Liver (tissue), 9 donors: ENCODE measurements around the gene TRPM1. TPM values are rescaled to one million over a fixed set of nuclear protein-coding genes. Genes with fewer than 3 reads are reported as not detected.

Source experiments
- DNase-seq: peaks from one replicate; pipeline ENCODE4 v3.0.0-alpha.2; 2017; ENCODE audit warnings: low spot score
- H3K27ac ChIP-seq, 2 donors: one replicate each; pipeline ENCODE4 v1.7.0; 2013; ENCODE audit warnings: inconsistent platforms in 2 of 2, low read length in 2 of 2, control low read depth in 1 of 2, low read depth in 1 of 2, mild to moderate bottlenecking in 1 of 2
- H3K27me3 ChIP-seq, 4 donors: one replicate each; pipeline versions ENCODE4 v1.6.1 to v1.7.0; 2013; ENCODE audit warnings: low read length in 3 of 4, inconsistent platforms in 1 of 4, mild to moderate bottlenecking in 1 of 4, moderate library complexity in 1 of 4; ENCODE audit not compliant: control insufficient read depth in 4 of 4, insufficient read depth in 4 of 4
- H3K36me3 ChIP-seq, 4 donors: one replicate each; pipeline versions ENCODE4 v1.6.1 to v1.7.0; 2013; ENCODE audit warnings: low read length in 3 of 4, mild to moderate bottlenecking in 3 of 4, low read depth in 1 of 4, moderate library complexity in 1 of 4; ENCODE audit not compliant: control insufficient read depth in 4 of 4, insufficient read depth in 3 of 4
- H3K4me1 ChIP-seq, 4 donors: one replicate each; pipeline versions ENCODE4 v1.6.1 to v1.7.0; 2013; ENCODE audit warnings: low read length in 3 of 4, mild to moderate bottlenecking in 3 of 4, moderate library complexity in 1 of 4; ENCODE audit not compliant: control insufficient read depth in 4 of 4, insufficient read depth in 4 of 4
- H3K4me3 ChIP-seq, 3 donors: one replicate each; pipeline versions ENCODE4 v1.6.1 to v1.7.0; 2013; ENCODE audit warnings: low read length in 3 of 3, control low read depth in 1 of 3, low read depth in 1 of 3, mild to moderate bottlenecking in 1 of 3
- H3K9ac ChIP-seq, 2 donors: one replicate each; pipeline ENCODE4 v1.7.0; 2013; ENCODE audit warnings: low read length in 2 of 2, mild to moderate bottlenecking in 2 of 2, moderate library complexity in 2 of 2, control low read depth in 1 of 2, low read depth in 1 of 2
- H3K9me3 ChIP-seq, 4 donors: one replicate each; pipeline versions ENCODE4 v1.6.1 to v1.7.0; 2013; ENCODE audit warnings: low read length in 3 of 4; ENCODE audit not compliant: control insufficient read depth in 4 of 4
- EGR1 ChIP-seq, 2 donors: IDR thresholded peaks; 2 replicates each; pipeline ENCODE4 v1.6.1; 2016 to 2018; ENCODE audit warnings: antibody characterized with exemption in 2 of 2, low read depth in 2 of 2
- FOXA1 ChIP-seq: IDR thresholded peaks from 2 replicates; pipeline ENCODE4 v1.6.1; 2016; ENCODE audit warnings: antibody characterized with exemption
- FOXA2 ChIP-seq: IDR thresholded peaks from 2 replicates; pipeline ENCODE4 v1.6.1; 2016; ENCODE audit warnings: antibody characterized with exemption
- GABPA ChIP-seq, 2 donors: IDR thresholded peaks in 1 of 2; conservative IDR thresholded peaks in 1 of 2; 2 replicates each; pipeline ENCODE4 v1.6.1; 2016; ENCODE audit warnings: antibody characterized with exemption in 2 of 2, mild to moderate bottlenecking in 1 of 2, moderate library complexity in 1 of 2
- HNF4A ChIP-seq, 2 donors: conservative IDR thresholded peaks; 2 replicates each; pipeline ENCODE4 v1.6.1; 2016; ENCODE audit warnings: antibody characterized with exemption in 2 of 2, mild to moderate bottlenecking in 2 of 2
- HNF4G ChIP-seq: IDR thresholded peaks from 2 replicates; pipeline ENCODE4 v1.6.1; 2016; ENCODE audit warnings: antibody characterized with exemption
- JUND ChIP-seq, 2 donors: IDR thresholded peaks; 2 replicates each; pipeline ENCODE4 v1.6.1; 2016; ENCODE audit warnings: antibody characterized with exemption in 2 of 2
- NR2F2 ChIP-seq: IDR thresholded peaks from 2 replicates; pipeline ENCODE4 v1.6.1; 2016; ENCODE audit warnings: antibody characterized with exemption
- RAD21 ChIP-seq, 2 donors: IDR thresholded peaks; 2 replicates each; pipeline ENCODE4 v1.6.1; 2016; ENCODE audit warnings: antibody characterized with exemption in 2 of 2, mild to moderate bottlenecking in 2 of 2
- RXRA ChIP-seq, 2 donors: IDR thresholded peaks; 2 replicates each; pipeline ENCODE4 v1.6.1; 2017 to 2018; ENCODE audit warnings: antibody characterized with exemption in 2 of 2, mild to moderate bottlenecking in 1 of 2
- SP1 ChIP-seq: IDR thresholded peaks from 2 replicates; pipeline ENCODE4 v1.6.1; 2018; ENCODE audit warnings: antibody characterized with exemption, mild to moderate bottlenecking
- TAF1 ChIP-seq: conservative IDR thresholded peaks from 2 replicates; pipeline ENCODE4 v1.6.1; 2016; ENCODE audit warnings: antibody characterized with exemption, mild to moderate bottlenecking
- YY1 ChIP-seq: IDR thresholded peaks from 2 replicates; pipeline ENCODE4 v1.6.1; 2016; ENCODE audit warnings: antibody characterized with exemption, mild to moderate bottlenecking
- WGBS: extraction: QIAGEN DNeasy Blood & Tissue Kit; methylation state at CpG from one replicate; pipeline ENCODE4 v1.1.7; 2013; 5-methylcytosine and 5-hydroxymethylcytosine counted together
- polyA plus RNA-seq, 2 donors: library from polyadenylated mRNA; stranded (reverse) in 1 of 2; unstranded in 1 of 2; fragments of 200-250 nt in 1 of 2; fragments of >200 nt in 1 of 2; fragmentation: Nextera tagmentation in 1 of 2; extraction: Ambion mirVana in 1 of 2; gene quantifications; one replicate each; pipeline versions ENCODE4 v1.2.1 to v1.2.3, GENCODE V29; 2013 to 2015
- total RNA-seq, 2 donors: library from RNA; depleted of rRNA; stranded (reverse); fragments of >200 nt; gene quantifications; one replicate each; pipeline ENCODE4 v1.2.3, GENCODE V29; 2014
- TF ChIP-seq, protein P1 (sequence below): IDR thresholded peaks from 2 replicates; pipeline ENCODE4 v1.6.1; 2016; ENCODE audit warnings: antibody characterized with exemption
- TF ChIP-seq, protein P2 (sequence below): fragments of 150-350 bp; IDR thresholded peaks from 2 replicates; pipeline ENCODE4 v1.5.1; 2017; ENCODE audit warnings: improper control_type of control experiment, low read depth, low read length; ENCODE audit not compliant: missing input control
- TF ChIP-seq, protein P3 (sequence below): IDR thresholded peaks from 2 replicates; pipeline ENCODE4 v1.6.1; 2016; ENCODE audit warnings: antibody characterized with exemption
- TF ChIP-seq, protein P4 (sequence below): IDR thresholded peaks from 2 replicates; pipeline ENCODE4 v1.6.1; 2016; ENCODE audit warnings: antibody characterized with exemption, mild to moderate bottlenecking
- TF ChIP-seq, protein P5 (sequence below): IDR thresholded peaks from 2 replicates; pipeline ENCODE4 v1.6.1; 2016; ENCODE audit warnings: antibody characterized with exemption
- donor health status: healthy.
- donor health status: healthy.
- donor health status: healthy.
- donor health status: healthy.
- donor health status: healthy.

TRPM1 gene
- total and polyA plus RNA-seq, 4 donors: not detected

DNA sequence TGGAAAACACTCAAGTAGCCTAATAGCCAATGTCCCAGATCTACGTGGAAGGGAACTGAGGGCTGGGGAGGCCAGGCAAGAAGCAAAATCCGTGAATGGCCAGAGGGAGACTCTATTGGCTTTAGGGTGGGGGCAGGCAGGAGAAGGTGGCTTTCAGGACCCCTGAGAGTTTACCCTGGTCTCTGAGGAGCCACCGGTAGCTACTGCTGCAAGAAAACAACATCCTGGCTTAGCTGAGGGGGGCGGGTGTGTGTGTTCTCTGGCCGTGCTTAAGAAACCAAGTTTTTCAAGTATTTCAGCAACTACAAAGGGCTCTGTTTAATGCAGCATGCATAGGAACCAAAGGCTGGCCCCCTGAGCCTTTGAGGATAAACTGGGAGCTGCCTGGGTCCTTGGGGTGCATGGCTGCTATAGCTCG is 47.6 kb upstream of the TRPM1 start:
- no peak for TF ChIP-seq EGR1 (IDR thresholded peaks at IDR 0.05; ENCODE audit: low read depth in 2 of 2)
- no peak for TF ChIP-seq SP1
- TF ChIP-seq, protein P1, sequence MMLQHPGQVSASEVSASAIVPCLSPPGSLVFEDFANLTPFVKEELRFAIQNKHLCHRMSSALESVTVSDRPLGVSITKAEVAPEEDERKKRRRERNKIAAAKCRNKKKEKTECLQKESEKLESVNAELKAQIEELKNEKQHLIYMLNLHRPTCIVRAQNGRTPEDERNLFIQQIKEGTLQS: no peak
- TF ChIP-seq HNF4G: no peak
- no peak for TF ChIP-seq HNF4A (conservative IDR thresholded peaks at IDR 0.05)
- TF ChIP-seq, protein P2, sequence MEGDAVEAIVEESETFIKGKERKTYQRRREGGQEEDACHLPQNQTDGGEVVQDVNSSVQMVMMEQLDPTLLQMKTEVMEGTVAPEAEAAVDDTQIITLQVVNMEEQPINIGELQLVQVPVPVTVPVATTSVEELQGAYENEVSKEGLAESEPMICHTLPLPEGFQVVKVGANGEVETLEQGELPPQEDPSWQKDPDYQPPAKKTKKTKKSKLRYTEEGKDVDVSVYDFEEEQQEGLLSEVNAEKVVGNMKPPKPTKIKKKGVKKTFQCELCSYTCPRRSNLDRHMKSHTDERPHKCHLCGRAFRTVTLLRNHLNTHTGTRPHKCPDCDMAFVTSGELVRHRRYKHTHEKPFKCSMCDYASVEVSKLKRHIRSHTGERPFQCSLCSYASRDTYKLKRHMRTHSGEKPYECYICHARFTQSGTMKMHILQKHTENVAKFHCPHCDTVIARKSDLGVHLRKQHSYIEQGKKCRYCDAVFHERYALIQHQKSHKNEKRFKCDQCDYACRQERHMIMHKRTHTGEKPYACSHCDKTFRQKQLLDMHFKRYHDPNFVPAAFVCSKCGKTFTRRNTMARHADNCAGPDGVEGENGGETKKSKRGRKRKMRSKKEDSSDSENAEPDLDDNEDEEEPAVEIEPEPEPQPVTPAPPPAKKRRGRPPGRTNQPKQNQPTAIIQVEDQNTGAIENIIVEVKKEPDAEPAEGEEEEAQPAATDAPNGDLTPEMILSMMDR: no peak
- TF ChIP-seq, protein P3, sequence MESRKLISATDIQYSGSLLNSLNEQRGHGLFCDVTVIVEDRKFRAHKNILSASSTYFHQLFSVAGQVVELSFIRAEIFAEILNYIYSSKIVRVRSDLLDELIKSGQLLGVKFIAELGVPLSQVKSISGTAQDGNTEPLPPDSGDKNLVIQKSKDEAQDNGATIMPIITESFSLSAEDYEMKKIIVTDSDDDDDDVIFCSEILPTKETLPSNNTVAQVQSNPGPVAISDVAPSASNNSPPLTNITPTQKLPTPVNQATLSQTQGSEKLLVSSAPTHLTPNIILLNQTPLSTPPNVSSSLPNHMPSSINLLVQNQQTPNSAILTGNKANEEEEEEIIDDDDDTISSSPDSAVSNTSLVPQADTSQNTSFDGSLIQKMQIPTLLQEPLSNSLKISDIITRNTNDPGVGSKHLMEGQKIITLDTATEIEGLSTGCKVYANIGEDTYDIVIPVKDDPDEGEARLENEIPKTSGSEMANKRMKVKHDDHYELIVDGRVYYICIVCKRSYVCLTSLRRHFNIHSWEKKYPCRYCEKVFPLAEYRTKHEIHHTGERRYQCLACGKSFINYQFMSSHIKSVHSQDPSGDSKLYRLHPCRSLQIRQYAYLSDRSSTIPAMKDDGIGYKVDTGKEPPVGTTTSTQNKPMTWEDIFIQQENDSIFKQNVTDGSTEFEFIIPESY: no peak
- no peak for TF ChIP-seq GABPA (IDR thresholded peaks at IDR 0.05 in 1 of 2, conservative IDR thresholded peaks at IDR 0.05 in 1 of 2)
- TF ChIP-seq FOXA1: no peak
- TF ChIP-seq, protein P4, sequence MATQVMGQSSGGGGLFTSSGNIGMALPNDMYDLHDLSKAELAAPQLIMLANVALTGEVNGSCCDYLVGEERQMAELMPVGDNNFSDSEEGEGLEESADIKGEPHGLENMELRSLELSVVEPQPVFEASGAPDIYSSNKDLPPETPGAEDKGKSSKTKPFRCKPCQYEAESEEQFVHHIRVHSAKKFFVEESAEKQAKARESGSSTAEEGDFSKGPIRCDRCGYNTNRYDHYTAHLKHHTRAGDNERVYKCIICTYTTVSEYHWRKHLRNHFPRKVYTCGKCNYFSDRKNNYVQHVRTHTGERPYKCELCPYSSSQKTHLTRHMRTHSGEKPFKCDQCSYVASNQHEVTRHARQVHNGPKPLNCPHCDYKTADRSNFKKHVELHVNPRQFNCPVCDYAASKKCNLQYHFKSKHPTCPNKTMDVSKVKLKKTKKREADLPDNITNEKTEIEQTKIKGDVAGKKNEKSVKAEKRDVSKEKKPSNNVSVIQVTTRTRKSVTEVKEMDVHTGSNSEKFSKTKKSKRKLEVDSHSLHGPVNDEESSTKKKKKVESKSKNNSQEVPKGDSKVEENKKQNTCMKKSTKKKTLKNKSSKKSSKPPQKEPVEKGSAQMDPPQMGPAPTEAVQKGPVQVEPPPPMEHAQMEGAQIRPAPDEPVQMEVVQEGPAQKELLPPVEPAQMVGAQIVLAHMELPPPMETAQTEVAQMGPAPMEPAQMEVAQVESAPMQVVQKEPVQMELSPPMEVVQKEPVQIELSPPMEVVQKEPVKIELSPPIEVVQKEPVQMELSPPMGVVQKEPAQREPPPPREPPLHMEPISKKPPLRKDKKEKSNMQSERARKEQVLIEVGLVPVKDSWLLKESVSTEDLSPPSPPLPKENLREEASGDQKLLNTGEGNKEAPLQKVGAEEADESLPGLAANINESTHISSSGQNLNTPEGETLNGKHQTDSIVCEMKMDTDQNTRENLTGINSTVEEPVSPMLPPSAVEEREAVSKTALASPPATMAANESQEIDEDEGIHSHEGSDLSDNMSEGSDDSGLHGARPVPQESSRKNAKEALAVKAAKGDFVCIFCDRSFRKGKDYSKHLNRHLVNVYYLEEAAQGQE: no peak
- TF ChIP-seq TAF1: no peak
- no peak for TF ChIP-seq RXRA (IDR thresholded peaks at IDR 0.05)
- TF ChIP-seq FOXA2: no peak
- no peak for TF ChIP-seq NR2F2
- no peak for TF ChIP-seq RAD21 (IDR thresholded peaks at IDR 0.05)
- no peak for TF ChIP-seq YY1
- no peak for TF ChIP-seq JUND (IDR thresholded peaks at IDR 0.05)
- TF ChIP-seq, protein P5, sequence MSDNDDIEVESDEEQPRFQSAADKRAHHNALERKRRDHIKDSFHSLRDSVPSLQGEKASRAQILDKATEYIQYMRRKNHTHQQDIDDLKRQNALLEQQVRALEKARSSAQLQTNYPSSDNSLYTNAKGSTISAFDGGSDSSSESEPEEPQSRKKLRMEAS: no peak
- Histone ChIP-seq H3K4me1 (peaks cover 5 to 44% (median 35%) of the 10 kb centered on the region in 4 donors), H3K36me3 (no peaks in the 10 kb centered on the region), H3K9ac (no peak overlapping the region), H3K27ac (no peak overlapping the region), H3K9me3 (no peaks in the 10 kb centered on the region), H3K4me3 (no peak overlapping the region), H3K27me3 (no peaks in the 10 kb centered on the region)
- DNase-seq: no peak
- 76% methylated on average over 6 of the region's 6 CpGs for WGBS
